OCI-LY3 (cell line): ENCODE data around the gene TTC21A.

Experiments used
- EZH2phosphoT487 ChIP-seq: fragments of 200-600 bp; shearing (Covaris generic); IDR thresholded peaks from 2 replicates; pipeline ENCODE4 v1.6.1; 2018; ENCODE audit warnings: antibody characterized with exemption, mixed run types, low read depth
- TF ChIP-seq, protein P1 (sequence below): fragments of 200-600, 300-600 bp; sonication (generic); IDR thresholded peaks from 2 replicates; pipeline ENCODE4 v1.5.1; 2014; ENCODE audit warnings: antibody characterized with exemption, low read length, low read depth

DNA sequence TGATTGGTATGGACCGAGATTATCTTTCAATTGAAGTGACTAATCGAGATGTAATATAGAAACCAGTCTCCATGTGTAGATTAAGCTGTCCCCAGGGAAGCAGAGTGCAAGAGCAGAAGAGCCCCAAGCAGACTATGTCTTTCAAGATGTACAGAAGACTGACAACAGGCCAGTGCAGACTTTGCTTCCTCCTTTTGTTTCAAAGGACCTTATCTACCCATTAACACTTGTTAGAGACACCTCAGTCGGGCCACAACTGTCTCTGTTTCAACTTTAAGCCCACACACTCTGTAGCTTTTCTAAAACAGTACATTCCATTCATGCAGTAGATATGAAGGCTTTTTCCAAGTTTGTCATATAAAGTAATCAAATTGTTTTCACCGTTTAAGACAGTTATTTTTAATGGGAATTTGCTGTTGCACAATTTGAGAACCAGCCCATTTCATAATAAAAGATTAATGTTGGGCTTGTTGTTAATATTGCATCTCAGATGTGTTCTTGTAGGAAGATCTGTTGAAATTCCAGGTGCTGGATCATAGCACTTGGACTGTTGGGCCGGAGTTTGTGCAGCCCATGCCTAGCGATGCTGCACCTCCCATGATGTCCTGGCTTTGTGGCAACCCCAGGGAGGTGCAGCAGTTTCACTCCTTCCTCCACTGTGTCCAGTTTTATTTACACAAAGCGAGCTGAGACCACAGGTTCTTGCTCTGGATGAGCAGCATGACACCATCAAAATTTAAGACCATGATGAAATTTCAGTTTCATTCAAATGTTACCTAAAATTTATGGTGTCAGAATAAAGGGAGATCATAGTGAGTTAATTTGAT, 12.4 kb upstream of the TTC21A start:
- TF ChIP-seq, protein P1, sequence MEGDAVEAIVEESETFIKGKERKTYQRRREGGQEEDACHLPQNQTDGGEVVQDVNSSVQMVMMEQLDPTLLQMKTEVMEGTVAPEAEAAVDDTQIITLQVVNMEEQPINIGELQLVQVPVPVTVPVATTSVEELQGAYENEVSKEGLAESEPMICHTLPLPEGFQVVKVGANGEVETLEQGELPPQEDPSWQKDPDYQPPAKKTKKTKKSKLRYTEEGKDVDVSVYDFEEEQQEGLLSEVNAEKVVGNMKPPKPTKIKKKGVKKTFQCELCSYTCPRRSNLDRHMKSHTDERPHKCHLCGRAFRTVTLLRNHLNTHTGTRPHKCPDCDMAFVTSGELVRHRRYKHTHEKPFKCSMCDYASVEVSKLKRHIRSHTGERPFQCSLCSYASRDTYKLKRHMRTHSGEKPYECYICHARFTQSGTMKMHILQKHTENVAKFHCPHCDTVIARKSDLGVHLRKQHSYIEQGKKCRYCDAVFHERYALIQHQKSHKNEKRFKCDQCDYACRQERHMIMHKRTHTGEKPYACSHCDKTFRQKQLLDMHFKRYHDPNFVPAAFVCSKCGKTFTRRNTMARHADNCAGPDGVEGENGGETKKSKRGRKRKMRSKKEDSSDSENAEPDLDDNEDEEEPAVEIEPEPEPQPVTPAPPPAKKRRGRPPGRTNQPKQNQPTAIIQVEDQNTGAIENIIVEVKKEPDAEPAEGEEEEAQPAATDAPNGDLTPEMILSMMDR = no peak
- TF ChIP-seq EZH2phosphoT487 = no peak
